AG10803 (cell line): ENCODE results near the gene PRSS33.

Experiments
- DNase-seq: peaks from one replicate; pipeline ENCODE4 v3.0.0; 2010; ENCODE audit warnings: low read depth
- H3K4me3 ChIP-seq: 2 replicates; pipeline ENCODE4 v1.5.1; 2011; ENCODE audit warnings: mild to moderate bottlenecking, low read length, control low read depth
- TF ChIP-seq, protein P1 (sequence below): conservative IDR thresholded peaks from 2 replicates; pipeline ENCODE4 v1.5.1; 2011; ENCODE audit warnings: mild to moderate bottlenecking, low read length, control low read depth, inconsistent platforms

Gene PRSS33

GRCh38 chr16:2795395-2796143 is 8.2 kb upstream of the PRSS33 start:
- TF ChIP-seq, protein P1, sequence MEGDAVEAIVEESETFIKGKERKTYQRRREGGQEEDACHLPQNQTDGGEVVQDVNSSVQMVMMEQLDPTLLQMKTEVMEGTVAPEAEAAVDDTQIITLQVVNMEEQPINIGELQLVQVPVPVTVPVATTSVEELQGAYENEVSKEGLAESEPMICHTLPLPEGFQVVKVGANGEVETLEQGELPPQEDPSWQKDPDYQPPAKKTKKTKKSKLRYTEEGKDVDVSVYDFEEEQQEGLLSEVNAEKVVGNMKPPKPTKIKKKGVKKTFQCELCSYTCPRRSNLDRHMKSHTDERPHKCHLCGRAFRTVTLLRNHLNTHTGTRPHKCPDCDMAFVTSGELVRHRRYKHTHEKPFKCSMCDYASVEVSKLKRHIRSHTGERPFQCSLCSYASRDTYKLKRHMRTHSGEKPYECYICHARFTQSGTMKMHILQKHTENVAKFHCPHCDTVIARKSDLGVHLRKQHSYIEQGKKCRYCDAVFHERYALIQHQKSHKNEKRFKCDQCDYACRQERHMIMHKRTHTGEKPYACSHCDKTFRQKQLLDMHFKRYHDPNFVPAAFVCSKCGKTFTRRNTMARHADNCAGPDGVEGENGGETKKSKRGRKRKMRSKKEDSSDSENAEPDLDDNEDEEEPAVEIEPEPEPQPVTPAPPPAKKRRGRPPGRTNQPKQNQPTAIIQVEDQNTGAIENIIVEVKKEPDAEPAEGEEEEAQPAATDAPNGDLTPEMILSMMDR = no peak

GRCh38 chr16:2792940-2793339 is 5.6 kb upstream of the PRSS33 start:
- no peak for DNase-seq
- TF ChIP-seq, protein P1 = no peak
- H3K4me3 ChIP-seq = no peak overlapping the region

More at GRCh38 chr16:2795395-2796143, 8.2 kb upstream of the PRSS33 start:
- DNase-seq = no peak
- no peak overlapping the region for H3K4me3 ChIP-seq

DNA sequence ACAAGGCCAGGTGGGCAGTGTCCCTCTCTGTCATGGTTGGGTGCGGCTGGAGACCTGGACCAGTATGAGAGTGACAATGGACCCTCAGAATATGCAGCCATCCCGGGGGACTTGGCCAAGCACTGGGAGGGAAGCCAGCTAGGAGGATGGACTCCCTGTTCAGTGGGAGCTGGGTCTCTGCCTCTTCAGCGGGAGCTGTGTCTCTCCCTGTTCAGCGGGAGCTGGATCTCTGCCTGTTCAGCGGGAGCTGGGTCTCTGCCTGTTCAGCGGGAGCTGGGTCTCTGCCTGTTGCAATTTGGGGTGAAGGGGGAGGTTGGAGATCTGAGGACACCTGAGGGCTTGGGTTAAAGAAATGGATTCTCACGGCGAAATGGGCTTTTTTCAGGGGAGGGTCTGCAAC is 3.8 kb upstream of the PRSS33 start:
- TF ChIP-seq, protein P1 = no peak
- DNase-seq = no peak
- no peak overlapping the region for H3K4me3 ChIP-seq

DNA sequence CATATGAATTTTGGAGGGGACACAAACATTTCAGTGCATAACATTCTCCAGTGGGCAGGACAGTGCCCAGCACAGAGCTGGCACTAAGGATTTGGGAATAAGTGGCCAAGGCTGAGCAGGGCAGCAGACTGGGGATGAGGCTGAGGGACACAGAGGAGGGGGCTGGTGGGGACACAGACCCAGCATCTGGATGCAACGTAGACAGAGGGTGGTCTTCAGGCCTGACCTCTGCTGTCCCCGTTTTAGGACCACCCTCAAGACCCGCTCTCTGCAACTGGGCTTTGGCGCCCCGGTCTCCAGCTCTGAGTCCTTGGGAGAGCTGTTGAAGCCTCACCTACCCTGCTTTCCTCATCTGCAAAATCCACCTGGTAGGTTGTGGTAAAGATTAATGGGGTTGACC is 3.3 kb upstream of the PRSS33 start:
- no peak overlapping the region for H3K4me3 ChIP-seq
- DNase-seq = no peak
- TF ChIP-seq, protein P1 = no peak

GRCh38 chr16:2787961-2788360 is 601 bp upstream of the PRSS33 start:
- no peak overlapping the region for H3K4me3 ChIP-seq
- DNase-seq = no peak
- TF ChIP-seq, protein P1 = no peak

DNA sequence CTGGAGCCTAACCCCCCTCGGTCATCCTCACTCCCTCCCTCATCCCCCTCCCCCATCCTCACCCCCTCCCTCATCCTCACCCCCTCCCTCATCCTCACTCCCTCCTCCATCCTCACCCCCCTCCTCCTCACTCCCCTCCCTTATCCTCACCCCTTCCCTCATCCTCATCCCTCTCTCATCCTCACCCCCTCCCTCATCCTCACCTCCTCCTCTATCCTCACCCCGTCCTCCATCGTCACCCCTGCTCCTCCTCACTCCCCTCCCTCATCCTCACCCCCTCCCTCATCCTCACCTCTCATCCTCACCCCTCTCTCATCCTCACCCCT is 571 bp downstream of the PRSS33 start:
- DNase-seq = no peak
- TF ChIP-seq, protein P1 = no peak
- H3K4me3 ChIP-seq = no peak overlapping the region

DNA sequence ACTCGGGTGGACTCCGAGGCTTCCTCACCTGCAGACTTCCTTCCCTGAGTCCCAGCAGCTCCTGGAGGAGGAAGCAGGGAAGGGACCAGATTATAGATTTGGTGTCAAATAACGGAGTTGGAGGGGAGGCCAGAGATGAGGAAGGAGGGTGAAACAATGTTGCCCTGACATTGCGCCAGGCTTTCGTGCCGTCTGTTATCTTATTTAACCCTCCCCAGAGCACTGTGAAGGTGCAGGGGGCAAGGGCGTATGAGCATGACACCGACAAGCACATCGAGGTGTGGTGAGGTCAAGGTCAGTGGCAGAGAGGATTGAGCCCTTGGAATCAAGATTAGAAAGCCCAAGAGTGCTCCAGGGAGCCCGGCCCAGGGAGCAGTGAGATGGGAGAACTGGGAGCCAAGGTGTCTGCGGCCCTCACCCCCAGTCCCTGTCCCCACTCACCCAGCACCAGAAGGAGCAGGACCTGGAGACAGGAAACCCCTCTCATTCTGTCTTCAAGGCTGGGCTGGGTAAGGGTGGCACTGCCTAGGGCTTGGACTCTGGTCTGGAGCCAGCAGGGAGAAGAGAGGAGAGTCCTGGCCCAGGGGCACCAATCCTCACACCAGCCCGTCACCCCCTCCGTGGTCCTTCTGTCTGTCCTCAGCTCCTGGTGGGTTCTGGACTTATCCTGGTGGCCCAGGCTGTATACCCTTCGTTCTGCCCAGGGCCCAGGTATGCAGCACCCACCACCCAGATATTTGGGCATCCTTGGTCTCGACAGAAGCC is 1.1 kb downstream of the PRSS33 start:
- no peak for DNase-seq
- TF ChIP-seq, protein P1 = no peak
- H3K4me3 ChIP-seq = no peak overlapping the region
